ENCODE results near the gene SLC15A1.
"Not testable (repeated sequence)": the region's sequence is repeated elsewhere in the genome, so short reads cannot be mapped to it uniquely, and the experiment has no call there.

The SLC15A1 gene

GRCh38 chr13:98781045-98781444, 28.6 kb upstream of the SLC15A1 start:
- DNase-seq = no peak

GRCh38 chr13:98780451-98780850, 28.0 kb upstream of the SLC15A1 start:
- no peak for DNase-seq

- no peak for DNase-seq
Observed at GRCh38 chr13:98779695-98780094, 27.2 kb upstream of the SLC15A1 start.

- DNase-seq = no peak
Observed at GRCh38 chr13:98778749-98779148, 26.3 kb upstream of the SLC15A1 start.

GRCh38 chr13:98776644-98777043, 24.2 kb upstream of the SLC15A1 start:
- no peak for DNase-seq

GRCh38 chr13:98775844-98776598, 23.5 kb upstream of the SLC15A1 start:
- no peak for DNase-seq

GRCh38 chr13:98775386-98775785, 22.9 kb upstream of the SLC15A1 start:
- DNase-seq = no peak

- no peak for DNase-seq
Observed at GRCh38 chr13:98774776-98775175, 22.3 kb upstream of the SLC15A1 start.

- DNase-seq = no peak
Observed at GRCh38 chr13:98773921-98774320, 21.4 kb upstream of the SLC15A1 start.

GRCh38 chr13:98772794-98773452, 20.5 kb upstream of the SLC15A1 start:
- no peak for DNase-seq

- DNase-seq = no peak
Observed at GRCh38 chr13:98771838-98772611, 19.6 kb upstream of the SLC15A1 start.

- DNase-seq = no peak
Observed at GRCh38 chr13:98769736-98770135, 17.3 kb upstream of the SLC15A1 start.

GRCh38 chr13:98768522-98768921, 16.1 kb upstream of the SLC15A1 start:
- no peak for DNase-seq

- DNase-seq = no peak
Observed at GRCh38 chr13:98766697-98767096, 14.2 kb upstream of the SLC15A1 start.

GRCh38 chr13:98765996-98766519, 13.6 kb upstream of the SLC15A1 start:
- no peak for DNase-seq

GRCh38 chr13:98761986-98762616, 9.6 kb upstream of the SLC15A1 start:
- no peak for DNase-seq

GRCh38 chr13:98761126-98761985, 8.9 kb upstream of the SLC15A1 start:
- DNase-seq = no peak

- DNase-seq = no peak
Observed at GRCh38 chr13:98755729-98756128, 3.3 kb upstream of the SLC15A1 start.

- no peak for DNase-seq
Observed at GRCh38 chr13:98755116-98755515, 2.6 kb upstream of the SLC15A1 start.

- not testable (repeated sequence) for DNase-seq
Observed at GRCh38 chr13:98754468-98754867, 2.0 kb upstream of the SLC15A1 start.

- DNase-seq = no peak
Observed at GRCh38 chr13:98751861-98752466, 508 bp downstream of the SLC15A1 start.

- DNase-seq = no peak
Observed at GRCh38 chr13:98751367-98751782, 1.1 kb downstream of the SLC15A1 start.

Measured in GF-D8 (cell line).